Measurements from ENCODE around the gene TRPV5.

- TF ChIP-seq CTCF (IDR thresholded peaks at IDR 0.05; ENCODE audit: low read depth, low read length, poor library complexity, severe bottlenecking): no peak
- no peak for TF ChIP-seq EZH2phosphoT487 (IDR thresholded peaks at IDR 0.05; ENCODE audit: borderline replicate concordance, low read length)
Measured at GRCh38 chr7:142941541-142941940, 8.0 kb upstream of the TRPV5 start.
